NCI-H1694 (cell line): Measurements from ENCODE around the gene ALG12.

Source experiments
- DNase-seq: peaks from one replicate; lab custom pipeline; 2025; lab: John Stamatoyannopoulos, UW

ALG12 gene

DNA sequence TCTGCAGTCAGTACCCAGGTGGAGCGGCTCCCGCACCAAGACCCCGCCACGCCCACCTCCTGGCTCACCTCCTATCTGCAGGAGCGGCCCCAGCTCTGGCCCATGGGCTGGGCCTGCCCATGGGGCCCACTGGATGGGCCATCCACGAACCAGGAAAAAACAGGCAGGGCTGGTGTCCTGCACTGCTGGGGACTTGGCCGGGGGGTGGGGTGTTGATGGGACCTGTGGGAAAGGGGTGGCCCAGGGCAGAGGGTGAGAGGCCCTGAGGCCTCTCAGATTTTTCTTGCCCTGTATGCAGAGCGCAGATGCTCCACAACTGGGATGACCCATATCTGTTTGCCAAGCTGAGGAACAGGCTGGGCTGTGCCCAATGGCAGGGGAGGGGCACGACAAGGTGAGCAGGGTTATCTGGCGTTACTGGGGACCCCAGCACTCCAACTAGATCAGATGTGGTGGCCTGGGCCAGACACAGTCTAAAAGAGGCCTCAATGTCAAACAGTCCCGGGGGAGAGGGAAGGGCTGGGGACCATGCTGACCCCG lies 39.7 kb upstream of the ALG12 start:
- DNase-seq: no peak

GRCh38 chr22:49956914-49957825 lies 38.9 kb upstream of the ALG12 start:
- DNase-seq: no peak

GRCh38 chr22:49956418-49956770 lies 38.2 kb upstream of the ALG12 start:
- no peak for DNase-seq

- DNase-seq: no peak
Measured at GRCh38 chr22:49955581-49956417, 37.6 kb upstream of the ALG12 start.

- no peak for DNase-seq
Measured at GRCh38 chr22:49954991-49955580, 36.8 kb upstream of the ALG12 start.

DNA sequence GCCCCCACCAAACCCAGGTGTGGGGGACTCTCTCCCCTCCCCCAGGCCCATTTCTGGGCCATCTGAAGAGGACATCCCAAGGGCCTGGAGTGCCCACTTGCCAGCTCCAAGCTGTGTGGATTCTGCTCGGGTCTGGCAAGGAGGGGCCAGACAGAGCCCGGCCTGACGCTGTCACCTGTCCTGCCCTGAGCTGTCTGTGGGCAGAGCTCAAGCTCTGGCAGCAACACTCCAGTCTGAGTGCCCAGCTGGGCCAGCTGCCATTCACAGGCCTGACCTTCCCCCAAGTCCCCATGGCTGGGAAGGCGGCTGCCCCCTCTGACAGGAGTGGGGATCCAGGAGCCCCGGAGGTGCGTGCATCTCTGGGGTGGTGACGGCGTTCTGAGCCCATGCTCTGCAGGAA lies 36.1 kb upstream of the ALG12 start:
- DNase-seq: no peak

DNA sequence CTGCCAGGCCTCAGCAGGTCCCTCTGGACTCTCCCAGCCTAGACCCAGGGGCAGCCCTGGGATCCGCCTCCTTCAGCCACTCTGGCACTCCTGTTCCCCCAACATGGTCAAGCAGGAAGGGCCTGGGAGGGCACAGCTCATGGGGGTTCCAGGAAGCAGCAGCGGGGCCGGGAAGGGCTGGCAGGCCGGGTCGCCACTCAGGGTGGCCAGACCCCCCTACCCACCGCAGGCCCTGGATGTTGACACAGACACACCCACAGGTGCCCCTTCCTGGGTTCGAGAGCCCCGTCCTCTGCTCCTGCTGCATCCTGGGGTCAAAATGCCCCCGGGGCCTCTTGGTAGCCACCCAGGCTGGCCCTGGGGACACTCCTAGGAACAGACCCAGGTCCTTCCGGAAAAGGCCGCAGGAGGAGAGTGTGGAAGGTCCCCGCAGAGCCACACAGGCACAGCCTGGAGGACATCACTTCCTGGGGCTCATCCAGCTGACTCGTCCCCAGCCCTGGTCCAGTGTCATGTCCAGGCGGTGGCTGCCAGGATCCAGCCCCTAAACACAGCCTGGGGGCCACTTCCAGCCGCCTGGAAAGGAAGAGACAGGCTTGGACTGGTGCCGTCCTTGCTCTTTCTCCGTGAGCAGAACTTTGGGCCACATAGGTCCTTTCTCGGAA lies 35.6 kb upstream of the ALG12 start:
- DNase-seq: no peak

DNA sequence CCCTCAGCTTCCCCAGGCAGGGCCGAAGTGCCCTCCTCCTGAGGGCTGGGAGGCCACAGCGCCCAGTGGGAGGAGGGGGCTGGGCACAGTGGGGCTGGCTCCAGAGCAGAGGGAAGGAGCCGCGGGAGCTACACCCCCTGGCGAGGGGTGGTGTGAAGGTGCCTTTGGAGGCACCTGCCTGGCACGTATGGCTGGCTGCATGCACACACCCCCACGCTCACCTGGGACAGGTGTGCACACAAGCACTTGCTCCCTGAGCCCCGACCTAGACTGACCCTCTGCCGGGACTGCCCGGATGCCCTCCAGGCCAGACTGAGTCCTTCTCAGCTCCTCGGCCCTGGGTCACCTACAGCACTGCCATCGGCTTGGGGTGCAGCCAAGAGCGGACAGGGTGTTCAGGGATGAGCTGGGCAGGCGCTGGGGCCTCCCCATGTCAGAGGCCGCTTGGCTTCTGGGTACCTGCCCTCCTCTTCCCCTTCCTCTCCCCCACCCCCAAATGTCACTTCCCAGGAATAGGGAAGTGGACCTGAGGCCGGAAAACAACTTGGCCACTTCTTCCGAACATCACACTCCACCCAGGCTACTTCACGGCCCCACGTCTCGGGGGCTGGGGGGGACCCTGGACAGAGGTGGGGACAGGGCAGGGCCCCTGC lies 34.9 kb upstream of the ALG12 start:
- no peak for DNase-seq

DNA sequence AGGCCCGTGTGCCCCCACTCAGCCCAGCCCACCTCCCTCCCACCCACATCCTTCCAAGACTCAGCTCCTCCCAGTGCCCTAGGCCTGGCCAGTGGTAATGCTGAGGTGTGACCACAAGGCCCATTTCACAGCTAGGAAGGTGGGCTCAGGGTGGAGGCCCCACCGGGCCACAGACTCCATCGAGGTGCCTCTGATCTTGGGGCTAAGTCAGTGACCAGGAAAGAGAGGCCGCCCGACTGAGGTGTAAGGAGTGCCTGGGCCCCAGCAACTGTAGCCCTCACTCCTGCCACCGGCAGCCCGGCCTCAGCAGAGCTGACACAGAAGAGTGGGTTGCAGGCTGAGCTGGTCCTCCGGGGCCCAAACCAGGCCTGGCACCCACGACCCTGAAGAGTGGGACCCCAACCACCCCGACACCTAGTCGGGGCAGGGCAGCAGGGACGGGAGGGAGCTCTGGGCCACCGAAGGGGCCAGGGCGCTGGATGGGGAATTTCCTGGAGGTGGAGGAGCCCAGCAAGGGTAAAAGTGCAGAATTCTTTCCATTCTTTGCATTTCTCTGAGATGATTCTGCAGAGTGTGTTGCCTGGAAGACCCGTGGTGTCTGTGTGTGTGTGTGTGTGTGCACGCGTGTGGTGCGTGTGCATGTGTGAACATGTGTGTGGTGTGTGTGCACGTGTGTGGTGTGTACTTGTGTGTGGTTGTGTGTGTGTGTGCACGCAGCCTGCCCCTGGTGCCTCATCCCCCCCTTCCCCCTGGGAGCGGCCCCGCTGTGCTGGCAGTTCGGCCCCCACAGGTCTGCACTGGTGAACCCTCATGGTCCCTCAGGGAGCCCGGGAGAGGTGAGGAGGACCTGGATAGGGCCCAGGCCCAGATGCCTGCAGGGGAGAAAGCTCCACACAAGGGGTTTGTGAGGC lies 34.0 kb upstream of the ALG12 start:
- no peak for DNase-seq

DNA sequence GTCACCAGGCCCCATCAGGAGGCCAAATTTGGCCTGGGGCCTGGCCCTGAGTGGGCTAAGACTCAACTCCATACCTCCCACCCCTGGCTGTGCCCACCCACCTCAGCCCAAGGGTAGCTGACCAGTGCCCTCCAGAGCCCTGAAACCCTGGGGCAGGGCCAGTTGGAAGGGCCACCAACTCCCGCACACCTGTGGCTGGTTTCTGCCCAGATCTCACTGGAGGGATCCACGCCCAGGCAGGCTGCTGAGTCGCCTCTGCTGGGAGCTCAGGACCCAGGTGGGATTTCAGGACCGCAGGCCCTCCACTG lies 33.4 kb upstream of the ALG12 start:
- DNase-seq: no peak

DNA sequence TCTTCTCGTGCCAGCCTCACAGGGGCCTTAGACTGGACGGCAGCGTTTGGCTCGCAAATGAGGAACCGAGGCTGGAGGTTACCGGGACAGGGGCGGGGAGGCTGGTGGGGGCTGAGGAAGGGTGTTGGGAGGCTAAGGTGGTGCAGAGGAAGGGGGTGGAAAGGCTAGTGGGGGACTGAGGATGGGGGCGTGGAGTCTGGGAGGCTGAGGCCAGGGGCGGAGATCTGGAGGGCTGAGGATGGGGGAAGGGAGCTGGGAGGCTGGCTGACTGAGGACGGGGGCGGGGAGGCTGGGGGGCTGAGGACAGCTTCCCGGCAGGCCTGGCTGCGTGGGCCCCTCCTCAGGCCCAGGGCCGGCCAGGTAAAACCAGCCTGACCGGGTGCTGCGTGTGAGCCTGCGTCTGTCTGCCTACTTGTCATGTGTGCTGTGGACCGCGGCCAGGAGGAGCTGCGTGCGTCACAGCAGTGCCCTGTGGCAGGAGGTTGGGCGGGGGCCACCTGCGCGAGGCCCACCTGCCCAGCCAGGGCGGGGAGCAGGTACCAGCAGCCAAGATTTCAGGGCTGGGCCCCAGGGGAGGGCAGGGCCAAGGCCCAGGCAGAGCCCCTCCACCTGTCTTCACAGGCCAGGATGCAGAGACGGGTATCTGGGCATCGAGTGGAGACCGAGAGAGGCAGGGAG lies 32.9 kb upstream of the ALG12 start:
- no peak for DNase-seq

DNA sequence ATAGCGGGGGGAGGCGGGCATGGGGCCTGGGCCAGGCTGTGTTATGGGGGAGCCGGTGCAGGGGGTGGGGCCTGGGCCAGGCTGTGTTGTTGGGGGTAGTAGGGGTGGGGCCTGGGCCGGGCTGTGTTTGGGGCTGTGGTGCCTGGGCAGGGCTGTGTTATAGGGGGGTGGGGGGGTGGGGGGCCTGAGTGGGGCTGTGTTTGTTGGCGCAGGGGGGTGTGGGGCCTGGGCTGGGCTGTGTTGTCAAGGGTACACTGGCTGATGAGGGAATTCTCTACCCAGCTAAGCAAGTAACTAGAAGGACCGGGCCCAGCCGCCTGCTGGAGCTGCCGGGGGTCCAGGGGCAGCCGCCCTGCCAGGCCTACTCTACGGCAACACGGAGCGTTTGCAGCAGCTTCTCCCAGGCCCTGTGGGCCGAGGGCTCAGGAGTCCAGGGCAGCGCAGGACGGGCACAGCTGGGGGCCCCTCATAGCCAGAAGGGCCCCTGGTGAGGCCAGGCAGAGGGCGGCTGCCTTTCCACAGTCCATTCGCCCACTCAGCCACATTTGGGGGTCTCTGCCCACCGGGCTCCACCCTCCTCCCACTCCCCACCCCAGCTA lies 32.3 kb upstream of the ALG12 start:
- DNase-seq: no peak

DNA sequence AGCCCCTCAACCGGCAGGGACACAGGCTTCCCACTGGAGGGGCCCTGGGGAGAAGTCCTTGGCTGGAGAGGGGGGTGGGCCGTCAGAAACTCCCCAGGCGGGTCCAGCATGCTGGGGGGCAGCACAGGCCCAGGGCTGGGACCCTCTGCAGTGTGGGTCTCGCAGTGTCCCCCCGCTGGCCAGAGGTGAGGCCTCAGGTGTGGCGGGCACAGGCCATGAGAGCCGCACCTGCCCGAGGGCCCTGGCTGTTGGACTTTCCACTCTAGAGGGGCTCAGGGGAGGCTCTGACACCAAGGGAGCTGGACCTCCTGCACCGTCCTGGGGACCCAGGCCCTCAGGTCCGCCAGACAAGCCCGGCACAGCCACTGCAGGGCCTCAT lies 31.7 kb upstream of the ALG12 start:
- DNase-seq: no peak

GRCh38 chr22:49948958-49949913 lies 31.0 kb upstream of the ALG12 start:
- no peak for DNase-seq

- DNase-seq: no peak
Measured at GRCh38 chr22:49948116-49948957, 30.1 kb upstream of the ALG12 start.

DNA sequence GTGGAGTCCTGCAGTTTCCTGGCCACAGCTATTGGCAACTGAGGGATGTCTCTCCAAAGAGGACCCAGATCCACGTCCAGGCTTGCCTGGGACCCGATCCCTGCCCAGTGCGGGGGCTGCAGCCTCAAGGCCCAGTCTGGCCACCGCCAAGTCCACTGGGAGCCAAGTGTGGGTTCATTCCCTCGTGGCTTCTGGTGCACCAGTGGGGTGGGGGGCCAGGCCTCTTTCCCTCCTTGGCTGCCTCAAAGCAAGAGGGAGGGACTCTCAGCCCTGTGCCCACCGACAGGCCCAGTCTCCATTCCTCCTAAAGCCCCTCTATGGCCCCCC lies 29.0 kb upstream of the ALG12 start:
- no peak for DNase-seq

DNA sequence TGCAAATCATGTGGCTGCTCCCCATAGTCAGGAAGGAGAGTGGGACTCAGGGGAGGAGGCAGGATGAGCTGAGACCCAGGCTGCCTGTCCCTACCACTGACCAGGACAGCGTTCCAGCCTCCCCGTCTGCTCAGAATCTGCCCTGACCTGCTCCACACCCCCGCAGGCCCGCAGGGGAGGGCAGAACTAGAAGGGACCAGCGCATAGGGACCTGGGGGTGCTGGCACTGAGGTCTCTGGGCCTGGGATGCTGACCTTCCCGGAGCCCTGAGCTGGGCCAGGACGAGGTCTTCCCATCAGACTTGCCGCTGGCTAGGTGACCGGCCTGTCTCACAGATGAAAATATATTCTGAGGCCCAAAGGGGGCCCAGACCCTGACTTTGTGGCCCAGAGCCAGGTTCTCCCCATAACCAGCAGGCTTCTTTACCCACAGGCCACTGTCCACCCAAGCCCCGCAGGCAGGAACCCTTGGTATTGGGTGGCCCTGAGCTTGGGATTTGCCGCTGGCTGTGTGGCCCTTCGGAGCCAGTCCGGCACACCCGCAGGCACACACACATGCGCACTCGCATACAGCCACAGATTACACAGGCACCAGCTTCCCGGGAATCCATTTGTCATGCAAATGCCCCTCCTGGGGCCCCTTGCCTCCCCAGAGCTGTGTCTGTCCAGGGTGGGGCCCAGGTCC lies 28.5 kb upstream of the ALG12 start:
- DNase-seq: no peak
